Measurements from ENCODE around the gene GPATCH4.
"Not testable (repeated sequence)": the region's sequence is repeated elsewhere in the genome, so short reads cannot be mapped to it uniquely, and the experiment has no call there.

GPATCH4 gene

GRCh38 chr1:156556354-156556753 is 44.9 kb downstream of the GPATCH4 start:
- H3K27me3 ChIP-seq (replicated peaks; ENCODE audit: control insufficient read depth, insufficient read depth, low read length) = no peaks in the 10 kb centered on the region
- no peak overlapping the region for H3K4me3 ChIP-seq (replicated peaks; ENCODE audit: low read depth, low read length)
- H3K36me3 ChIP-seq (ENCODE audit: control insufficient read depth, insufficient read depth, low read length) = peaks cover 1% of the 10 kb centered on the region
- DNase-seq (ENCODE audit: extremely low read depth, insufficient read length) = no peak
- TF ChIP-seq CTCF (IDR thresholded peaks at IDR 0.05; ENCODE audit: insufficient read depth, low read length, poor library complexity, severe bottlenecking) = no peak

GRCh38 chr1:156555715-156556114 is 45.6 kb downstream of the GPATCH4 start:
- H3K4me3 ChIP-seq (replicated peaks; ENCODE audit: low read depth, low read length) = no peak overlapping the region
- DNase-seq (ENCODE audit: extremely low read depth, insufficient read length) = no peak
- TF ChIP-seq CTCF (IDR thresholded peaks at IDR 0.05; ENCODE audit: insufficient read depth, low read length, poor library complexity, severe bottlenecking) = no peak
- H3K27me3 ChIP-seq (replicated peaks; ENCODE audit: control insufficient read depth, insufficient read depth, low read length) = no peaks in the 10 kb centered on the region
- peaks cover 1% of the 10 kb centered on the region for H3K36me3 ChIP-seq (ENCODE audit: control insufficient read depth, insufficient read depth, low read length)

DNA sequence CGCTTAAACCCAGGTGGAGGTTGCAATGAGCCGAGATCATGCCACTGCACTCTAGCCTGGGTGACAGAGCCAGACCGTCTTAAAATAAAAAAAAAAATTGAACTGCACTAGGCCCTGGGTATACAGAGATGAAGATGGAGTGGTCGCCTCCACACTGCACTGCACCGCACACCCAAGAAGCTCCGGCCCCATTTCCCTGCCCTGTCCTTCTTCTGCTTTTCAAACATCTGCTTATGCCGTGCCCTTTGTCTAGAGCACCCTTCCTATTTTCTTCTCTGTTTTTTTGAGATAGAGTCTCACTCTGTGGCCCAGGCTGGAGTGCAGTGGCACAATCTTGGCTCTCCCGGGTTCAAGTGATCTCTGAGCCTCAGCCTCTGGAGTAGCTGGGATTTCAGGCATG is 46.3 kb downstream of the GPATCH4 start:
- peaks cover 4% of the 10 kb centered on the region for H3K36me3 ChIP-seq (ENCODE audit: control insufficient read depth, insufficient read depth, low read length)
- no peak for DNase-seq (ENCODE audit: extremely low read depth, insufficient read length)
- H3K4me3 ChIP-seq (replicated peaks; ENCODE audit: low read depth, low read length) = no peak overlapping the region
- TF ChIP-seq CTCF (IDR thresholded peaks at IDR 0.05; ENCODE audit: insufficient read depth, low read length, poor library complexity, severe bottlenecking) = no peak
- H3K27me3 ChIP-seq (replicated peaks; ENCODE audit: control insufficient read depth, insufficient read depth, low read length) = no peaks in the 10 kb centered on the region

- DNase-seq (ENCODE audit: extremely low read depth, insufficient read length) = no peak
- TF ChIP-seq CTCF (IDR thresholded peaks at IDR 0.05; ENCODE audit: insufficient read depth, low read length, poor library complexity, severe bottlenecking) = no peak
- Histone ChIP-seq H3K36me3 (ENCODE audit: control insufficient read depth, insufficient read depth, low read length) (peaks cover 5% of the 10 kb centered on the region), H3K27me3 (replicated peaks; ENCODE audit: control insufficient read depth, insufficient read depth, low read length) (no peaks in the 10 kb centered on the region), H3K4me3 (replicated peaks; ENCODE audit: low read depth, low read length) (no peak overlapping the region)
Measured at GRCh38 chr1:156553860-156554485, 47.3 kb downstream of the GPATCH4 start.

- H3K27me3 ChIP-seq (replicated peaks; ENCODE audit: control insufficient read depth, insufficient read depth, low read length); H3K36me3 ChIP-seq (ENCODE audit: control insufficient read depth, insufficient read depth, low read length); DNase-seq (ENCODE audit: extremely low read depth, insufficient read length); H3K4me3 ChIP-seq (replicated peaks; ENCODE audit: low read depth, low read length): not testable (repeated sequence)
Measured at GRCh38 chr1:156552937-156553336, 48.3 kb downstream of the GPATCH4 start.

DNA sequence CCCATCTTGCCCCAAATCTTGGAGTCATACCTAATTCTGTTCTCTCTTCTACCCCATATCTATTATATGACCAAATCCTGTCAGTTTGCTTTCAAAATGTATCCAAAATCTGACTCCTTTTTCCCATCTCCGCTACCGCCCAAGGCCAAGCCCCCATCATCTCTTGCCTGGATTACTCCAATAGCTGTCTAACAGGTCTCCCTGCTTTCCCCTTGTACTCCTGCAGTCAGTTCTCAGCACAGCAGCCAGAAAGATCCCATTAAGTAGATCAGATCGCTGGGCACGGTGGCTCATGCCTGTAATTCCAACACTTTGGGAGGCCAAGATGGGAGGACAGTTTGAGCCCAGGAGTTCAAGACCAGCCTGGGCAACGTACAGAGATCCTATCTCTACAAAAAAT is 48.8 kb downstream of the GPATCH4 start:
- H3K36me3 ChIP-seq (ENCODE audit: control insufficient read depth, insufficient read depth, low read length) = peaks cover 5% of the 10 kb centered on the region
- TF ChIP-seq CTCF (IDR thresholded peaks at IDR 0.05; ENCODE audit: insufficient read depth, low read length, poor library complexity, severe bottlenecking) = no peak
- no peak overlapping the region for H3K4me3 ChIP-seq (replicated peaks; ENCODE audit: low read depth, low read length)
- no peak for DNase-seq (ENCODE audit: extremely low read depth, insufficient read length)
- no peaks in the 10 kb centered on the region for H3K27me3 ChIP-seq (replicated peaks; ENCODE audit: control insufficient read depth, insufficient read depth, low read length)
